Natural killer cell (primary cell): ENCODE measurements around the gene WNT1. TPM values are rescaled to one million over a fixed set of nuclear protein-coding genes. Genes with fewer than 3 reads are reported as not detected.

ENCODE experiments used
- ATAC-seq, 3 donors: fragments of 150-1000 bp in 2 of 3; fragments of 200-7000 bp in 1 of 3; cut with Tn5 transposase; 1 replicate in 1 of 3; 2 replicates in 2 of 3; pipeline ENCODE4 v1.10.0; 2021; ENCODE audit warnings: mild to moderate bottlenecking in 2 of 3, moderate library complexity in 2 of 3
- DNase-seq, 2 donors: peaks; one replicate each; pipeline versions ENCODE4 v3.0.0 to v3.0.0-alpha.2; 2013 to 2021; ENCODE audit warnings: mixed read lengths in 1 of 2
- H3K27ac ChIP-seq: one replicate; pipeline ENCODE4 v1.5.1; 2013; ENCODE audit warnings: mild to moderate bottlenecking, low read length
- H3K27me3 ChIP-seq: one replicate; pipeline ENCODE4 v1.6.1; 2013; ENCODE audit warnings: low read length; ENCODE audit not compliant: control insufficient read depth, insufficient read depth
- H3K36me3 ChIP-seq: one replicate; pipeline ENCODE4 v1.6.1; 2013; ENCODE audit warnings: low read length; ENCODE audit not compliant: control insufficient read depth, insufficient read depth
- H3K4me1 ChIP-seq: one replicate; pipeline ENCODE4 v1.6.1; 2013; ENCODE audit warnings: low read length; ENCODE audit not compliant: control insufficient read depth, insufficient read depth
- H3K4me3 ChIP-seq: one replicate; pipeline ENCODE4 v1.5.1; 2013; ENCODE audit warnings: low read length
- H3K9me3 ChIP-seq: one replicate; pipeline ENCODE4 v1.6.1; 2013; ENCODE audit warnings: low read length; ENCODE audit not compliant: control insufficient read depth, insufficient read depth
- H3K27ac Mint-ChIP-seq, 2 donors: one replicate each; pipeline ENCODE4 v1.8.0; 2022; ENCODE audit warnings: mild to moderate bottlenecking in 2 of 2, mixed read lengths in 2 of 2, moderate library complexity in 1 of 2
- H3K27me3 Mint-ChIP-seq, 2 donors: one replicate each; pipeline ENCODE4 v1.8.0; 2022; ENCODE audit warnings: low read depth in 2 of 2, mixed read lengths in 2 of 2
- H3K36me3 Mint-ChIP-seq: one replicate; pipeline ENCODE4 v1.8.0; 2022; ENCODE audit warnings: mixed read lengths
- H3K4me1 Mint-ChIP-seq, 2 donors: one replicate each; pipeline ENCODE4 v1.8.0; 2022; ENCODE audit warnings: mixed read lengths in 2 of 2
- H3K4me3 Mint-ChIP-seq: one replicate; pipeline ENCODE4 v1.8.0; 2022; ENCODE audit warnings: mild to moderate bottlenecking, moderate library complexity, mixed read lengths
- H3K9me3 Mint-ChIP-seq, 2 donors: one replicate each; pipeline ENCODE4 v1.8.0; 2022; ENCODE audit warnings: mixed read lengths in 2 of 2
- CTCF ChIP-seq: fragments of 200-600 bp; IDR thresholded peaks from one replicate; pipeline ENCODE4 v1.8.0; 2022; ENCODE audit warnings: antibody characterized with exemption
- WGBS: methylation state at CpG from one replicate; pipeline ENCODE4 v1.1.7; 2013; ENCODE audit warnings: missing lambda C conversion rate; ENCODE audit not compliant: insufficient coverage; 5-methylcytosine and 5-hydroxymethylcytosine counted together
- intact Hi-C: fragments of 100-400 bp; cut with micrococcal nuclease; formaldehyde crosslinking; loops from one replicate; pipeline ENCODE4 v1.14.2; 2022
- total RNA-seq, 4 donors: library from RNA; stranded (reverse); fragments of 120-200 nt in 1 of 4; gene quantifications; one replicate each; pipeline versions ENCODE4 v1.2.3 to v1.2.4, GENCODE V29; 2013 to 2022

The WNT1 gene
- total RNA-seq, 3 donors from 2014 or later (not counting 1 experiment from before 2014, with no cell fraction given): 1.1 to 2.0 (median 1.7) TPM

GRCh38 chr12:49026678-49027480 is 48.8 kb downstream of the WNT1 start:
- Mint-ChIP-seq H3K27ac (peak overlapping the region in 1 of 2 donors; percentile 50), H3K27me3 (no peaks in the 10 kb centered on the region), H3K4me3 (no peak overlapping the region), H3K9me3 (no peaks in the 10 kb centered on the region), H3K36me3 (no peaks in the 10 kb centered on the region), H3K4me1 (peaks cover 0 to 5% of the 10 kb centered on the region in 2 donors)
- ATAC-seq: no peak
- no peak overlapping the region for H3K4me3 ChIP-seq
- H3K36me3 ChIP-seq: peaks cover 71% of the 10 kb centered on the region
- H3K9me3 ChIP-seq: no peaks in the 10 kb centered on the region
- intact Hi-C loops: no loop called here
- no peak overlapping the region for H3K27ac ChIP-seq
- no peak for DNase-seq
- WGBS: 98% methylated on average over 26 of the region's 26 CpGs
- H3K4me1 ChIP-seq: no peaks in the 10 kb centered on the region
- no peaks in the 10 kb centered on the region for H3K27me3 ChIP-seq
- TF ChIP-seq CTCF: no peak

- Mint-ChIP-seq H3K4me3 (no peak overlapping the region), H3K9me3 (no peaks in the 10 kb centered on the region), H3K27ac (peak overlapping the region in 1 of 2 donors; percentile 50), H3K36me3 (no peaks in the 10 kb centered on the region), H3K27me3 (no peaks in the 10 kb centered on the region), H3K4me1 (peaks cover 0 to 5% of the 10 kb centered on the region in 2 donors)
- no peak overlapping the region for H3K4me3 ChIP-seq
- H3K36me3 ChIP-seq: peaks cover 73% of the 10 kb centered on the region
- ATAC-seq (no peak), DNase-seq (no peak)
- no peak overlapping the region for H3K27ac ChIP-seq
- intact Hi-C loops: no loop called here
- no peaks in the 10 kb centered on the region for H3K27me3 ChIP-seq
- H3K4me1 ChIP-seq: no peaks in the 10 kb centered on the region
- TF ChIP-seq CTCF: no peak
- no peaks in the 10 kb centered on the region for H3K9me3 ChIP-seq
- 97% methylated on average over 9 of the region's 9 CpGs for WGBS
These were observed 49.9 kb downstream of the WNT1 start for GRCh38 chr12:49027846-49028555.

- H3K27me3 ChIP-seq: no peaks in the 10 kb centered on the region
- no peaks in the 10 kb centered on the region for H3K9me3 Mint-ChIP-seq
- peak overlapping the region in 1 of 2 donors; percentile 50 for H3K27ac Mint-ChIP-seq
- no peak overlapping the region for H3K4me3 ChIP-seq
- intact Hi-C loops: no loop called here
- H3K4me3 Mint-ChIP-seq: no peak overlapping the region
- ATAC-seq: no peak
- no peaks in the 10 kb centered on the region for H3K4me1 ChIP-seq
- TF ChIP-seq CTCF: no peak
- no peaks in the 10 kb centered on the region for H3K27me3 Mint-ChIP-seq
- H3K36me3 Mint-ChIP-seq: no peaks in the 10 kb centered on the region
- peaks cover 0 to 5% of the 10 kb centered on the region in 2 donors for H3K4me1 Mint-ChIP-seq
- no peak overlapping the region for H3K27ac ChIP-seq
- H3K36me3 ChIP-seq: peaks cover 73% of the 10 kb centered on the region
- WGBS: 96% methylated on average over 9 of the region's 10 CpGs
- no peaks in the 10 kb centered on the region for H3K9me3 ChIP-seq
- no peak for DNase-seq
These were observed 50.6 kb downstream of the WNT1 start for GRCh38 chr12:49028666-49029275.
